ENCODE measurements around the gene THRA. TPM values are rescaled to one million over a fixed set of nuclear protein-coding genes. Genes with fewer than 3 reads are reported as not detected.
"Not testable (repeated sequence)": the region's sequence is repeated elsewhere in the genome, so short reads cannot be mapped to it uniquely, and the experiment has no call there.

Gene THRA
- total RNA-seq, 2 donors from 2014 or later = 64.8 to 75.0 TPM

- Histone ChIP-seq H3K27me3 (replicated peaks; ENCODE audit: insufficient read depth) (no peaks in the 10 kb centered on the region), H3K27ac (peak overlapping the region in 1 of 2 donors; percentile 7), H3K4me1 (ENCODE audit: control insufficient read depth in 1 of 2, low read depth in 2 of 2) (peaks cover 8 to 17% of the 10 kb centered on the region in 2 donors), H3K4me3 (no peak overlapping the region), H3K36me3 (peaks cover 34% of the 10 kb centered on the region), H3K9me3 (no peaks in the 10 kb centered on the region)
- TF ChIP-seq CTCF (IDR thresholded peaks at IDR 0.05) = no peak
- ATAC-seq (ENCODE audit: insufficient number of reproducible peaks, low FRiP score, low read depth) (no peak), DNase-seq (ENCODE audit: low spot score) (no peak)
Observed at GRCh38 chr17:40135817-40136216, 73.1 kb downstream of the THRA start.

GRCh38 chr17:40139566-40140058 lies 76.8 kb downstream of the THRA start:
- no peaks in the 10 kb centered on the region for H3K27me3 ChIP-seq (replicated peaks; ENCODE audit: insufficient read depth)
- no peak for TF ChIP-seq CTCF (IDR thresholded peaks at IDR 0.05)
- peak overlapping the region; percentile 98 for H3K4me3 ChIP-seq
- ATAC-seq (ENCODE audit: insufficient number of reproducible peaks, low FRiP score, low read depth) (no peak), DNase-seq (ENCODE audit: low spot score) (no peak)
- no peaks in the 10 kb centered on the region for H3K9me3 ChIP-seq
- peaks cover 14% of the 10 kb centered on the region for H3K36me3 ChIP-seq
- H3K4me1 ChIP-seq (ENCODE audit: control insufficient read depth in 1 of 2, low read depth in 2 of 2) = peaks cover 11 to 31% of the 10 kb centered on the region in 2 donors
- H3K27ac ChIP-seq = peak overlapping the region; percentile 96 to 99

- H3K9me3 ChIP-seq; DNase-seq (ENCODE audit: low spot score); ATAC-seq (ENCODE audit: insufficient number of reproducible peaks, low FRiP score, low read depth); H3K27me3 ChIP-seq (replicated peaks; ENCODE audit: insufficient read depth); H3K4me3 ChIP-seq; H3K27ac ChIP-seq: not testable (repeated sequence)
- Histone ChIP-seq H3K4me1 (ENCODE audit: control insufficient read depth in 1 of 2, low read depth in 2 of 2) (peaks cover 22 to 44% of the 10 kb centered on the region in 2 donors), H3K36me3 (peaks cover 11% of the 10 kb centered on the region)
Observed at GRCh38 chr17:40143166-40143565, 80.4 kb downstream of the THRA start.

Other genes with a start within 250 kb of the THRA start
- 1 to 10 TPM; 4.8 to 5.6 TPM for gene IKZF3, start 198.7 kb upstream of the THRA start, total RNA-seq
- gene ZPBP2, start 194.8 kb upstream of the THRA start, total RNA-seq = not detected
- 10 to 100 TPM in 1 of 2 donors, 1 to 10 TPM in 1; 8.3 to 16.0 TPM for gene GSDMB, start 144.3 kb upstream of the THRA start, total RNA-seq
- 10 to 100 TPM; 43.3 to 64.0 TPM for gene ORMDL3, start 135.4 kb upstream of the THRA start, total RNA-seq
- gene LRRC3C, start 135.2 kb upstream of the THRA start, total RNA-seq = not detected
- gene GSDMA, start 100.0 kb upstream of the THRA start, total RNA-seq = 1 to 10 TPM in 1 of 2 donors, under 1 TPM in 1; 0.68 to 1.2 TPM
- gene PSMD3, start 82.2 kb upstream of the THRA start, total RNA-seq = 10 to 100 TPM; 68.8 to 74.2 TPM
- gene CSF3, start 47.5 kb upstream of the THRA start, total RNA-seq = 10 to 100 TPM in 1 of 2 donors, not detected in 1; 43.2 TPM
- 10 to 100 TPM; 72.0 to 82.9 TPM for gene MED24, start 8.6 kb upstream of the THRA start, total RNA-seq
- gene NR1D1, start 37.6 kb downstream of the THRA start, total RNA-seq = 10 to 100 TPM; 10.3 to 29.1 TPM
- 100 to 1,000 TPM in 1 of 2 donors, 10 to 100 TPM in 1; 69.3 to 107 TPM for gene MSL1, start 59.0 kb downstream of the THRA start, total RNA-seq
- 100 to 1,000 TPM in 1 of 2 donors, 10 to 100 TPM in 1; 81.8 to 108 TPM for gene CASC3, start 77.6 kb downstream of the THRA start, total RNA-seq
- 10 to 100 TPM in 1 of 2 donors, 1 to 10 TPM in 1; 7.3 to 21.7 TPM for gene RAPGEFL1, start 114.5 kb downstream of the THRA start, total RNA-seq
- 10 to 100 TPM in 1 of 2 donors, 1 to 10 TPM in 1; 8.9 to 14.0 TPM for gene WIPF2, start 156.3 kb downstream of the THRA start, total RNA-seq
- 1 to 10 TPM in 1 of 2 donors, under 1 TPM in 1; 0.71 to 6.8 TPM for gene CDC6, start 224.9 kb downstream of the THRA start, total RNA-seq
- gene RARA, start 246.2 kb downstream of the THRA start, total RNA-seq = 10 to 100 TPM; 46.8 to 73.4 TPM